Psoas muscle (tissue), 8 donors: ENCODE measurements around the gene YAE1. TPM values are rescaled to one million over a fixed set of nuclear protein-coding genes. Genes with fewer than 3 reads are reported as not detected.
A peak's percentile ranks its signal among the peaks of the same experiment; 100 is the strongest.

Experiments used
- ATAC-seq, 4 donors: fragments of 200-7000 bp; cut with Tn5 transposase; one replicate each; pipeline ENCODE4 v1.9.1; 2020; ENCODE audit warnings: moderate library complexity in 3 of 4, mild to moderate bottlenecking in 2 of 4
- DNase-seq, 2 donors: peaks; one replicate each; pipeline ENCODE4 v3.0.0-alpha.2; 2020
- H3K27ac ChIP-seq: fragments of 200-600 bp; one replicate; pipeline ENCODE4 v1.8.0; 2022
- H3K27me3 ChIP-seq, 3 donors: fragments of 200-600 bp in 1 of 3; one replicate each; pipeline versions ENCODE4 v1.6.1 to v1.8.0; 2013 to 2022; ENCODE audit warnings: low read length in 2 of 3, mild to moderate bottlenecking in 2 of 3, moderate library complexity in 1 of 3; ENCODE audit not compliant: insufficient read depth in 3 of 3
- H3K36me3 ChIP-seq, 2 donors: fragments of 200-600 bp in 1 of 2; one replicate each; pipeline versions ENCODE4 v1.6.1 to v1.8.0; 2013 to 2022; ENCODE audit warnings: low read depth in 1 of 2, mild to moderate bottlenecking in 1 of 2, moderate library complexity in 1 of 2; ENCODE audit not compliant: insufficient read depth in 1 of 2
- H3K4me1 ChIP-seq: fragments of 200-600 bp; one replicate; pipeline ENCODE4 v1.8.0; 2022
- H3K4me3 ChIP-seq: fragments of 200-600 bp; one replicate; pipeline ENCODE4 v1.8.0; 2022; ENCODE audit warnings: mild to moderate bottlenecking
- H3K9me3 ChIP-seq: fragments of 200-600 bp; one replicate; pipeline ENCODE4 v1.8.0; 2022
- WGBS, 3 donors: extraction: QIAGEN DNeasy Blood & Tissue Kit; methylation state at CpG; one replicate each; pipeline versions ENCODE4 v1.1.6 to v1.1.7; 2013; 5-methylcytosine and 5-hydroxymethylcytosine counted together
- intact Hi-C, 2 donors: fragments of 100-400 bp; cut with DNase I; formaldehyde crosslinking; loops; one replicate each; pipeline versions ENCODE4 v1.11.0 to v1.14.2; 2022
- polyA plus RNA-seq, 3 donors: library from polyadenylated mRNA; stranded (reverse); fragments of 200-250 nt; gene quantifications; one replicate each; pipeline ENCODE4 v1.2.3, GENCODE V29; 2013
- total RNA-seq, 4 donors: library from RNA; stranded (reverse); fragmentation: NEBNext Ultra II Directional in 2 of 4; extraction: Animal tissue kit (Norgen Biotek cat#: 25700) in 2 of 4; gene quantifications; one replicate each; pipeline versions ENCODE4 v1.2.1 to v1.2.4, GENCODE V29; 2021 to 2023
- TF ChIP-seq, protein P1 (sequence below): fragments of 200-600 bp; IDR thresholded peaks from one replicate; pipeline ENCODE4 v1.8.0; 2022; ENCODE audit warnings: antibody characterized with exemption
- donor health status: healthy with polysubstance abuse.
- donor health status: DM: no; HTN: no; CAD: no; lungs with moderate emphysema.
- donor health status: Bipolar disorder and iron deficiency.
- donor health status: healthy.
- donor health status: DM: yes; HTN: yes; CAD: no.
- donor health status: DM: no; HTN: no; CAD: no.
- donor health status: DM: no; HTN: no; CAD: no.
- donor health status: DM: yes; HTN: yes; CAD: no.

YAE1 gene
- total and polyA plus RNA-seq, 7 donors = 7.6 to 20.9 (median 15.1) TPM

GRCh38 chr7:39583539-39583938, 17.3 kb downstream of the YAE1 start:
- no peaks in the 10 kb centered on the region for H3K9me3 ChIP-seq
- H3K4me1 ChIP-seq = no peaks in the 10 kb centered on the region
- TF ChIP-seq, protein P1, sequence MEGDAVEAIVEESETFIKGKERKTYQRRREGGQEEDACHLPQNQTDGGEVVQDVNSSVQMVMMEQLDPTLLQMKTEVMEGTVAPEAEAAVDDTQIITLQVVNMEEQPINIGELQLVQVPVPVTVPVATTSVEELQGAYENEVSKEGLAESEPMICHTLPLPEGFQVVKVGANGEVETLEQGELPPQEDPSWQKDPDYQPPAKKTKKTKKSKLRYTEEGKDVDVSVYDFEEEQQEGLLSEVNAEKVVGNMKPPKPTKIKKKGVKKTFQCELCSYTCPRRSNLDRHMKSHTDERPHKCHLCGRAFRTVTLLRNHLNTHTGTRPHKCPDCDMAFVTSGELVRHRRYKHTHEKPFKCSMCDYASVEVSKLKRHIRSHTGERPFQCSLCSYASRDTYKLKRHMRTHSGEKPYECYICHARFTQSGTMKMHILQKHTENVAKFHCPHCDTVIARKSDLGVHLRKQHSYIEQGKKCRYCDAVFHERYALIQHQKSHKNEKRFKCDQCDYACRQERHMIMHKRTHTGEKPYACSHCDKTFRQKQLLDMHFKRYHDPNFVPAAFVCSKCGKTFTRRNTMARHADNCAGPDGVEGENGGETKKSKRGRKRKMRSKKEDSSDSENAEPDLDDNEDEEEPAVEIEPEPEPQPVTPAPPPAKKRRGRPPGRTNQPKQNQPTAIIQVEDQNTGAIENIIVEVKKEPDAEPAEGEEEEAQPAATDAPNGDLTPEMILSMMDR = no peak
- no peak overlapping the region for H3K27ac ChIP-seq
- intact Hi-C loops = loop anchor here in 1 of 2 donors (5.0 kb wide), 1 partner anchor 39 kb away; the partner anchor contains the start of gene RALA
- 74 to 84% (median 82%) methylated on average over 2 of the region's 2 CpGs for WGBS, 3 donors
- ATAC-seq (no peak), DNase-seq (no peak)
- H3K36me3 ChIP-seq = no peaks in the 10 kb centered on the region
- no peaks in the 10 kb centered on the region for H3K27me3 ChIP-seq
- H3K4me3 ChIP-seq = no peak overlapping the region

DNA sequence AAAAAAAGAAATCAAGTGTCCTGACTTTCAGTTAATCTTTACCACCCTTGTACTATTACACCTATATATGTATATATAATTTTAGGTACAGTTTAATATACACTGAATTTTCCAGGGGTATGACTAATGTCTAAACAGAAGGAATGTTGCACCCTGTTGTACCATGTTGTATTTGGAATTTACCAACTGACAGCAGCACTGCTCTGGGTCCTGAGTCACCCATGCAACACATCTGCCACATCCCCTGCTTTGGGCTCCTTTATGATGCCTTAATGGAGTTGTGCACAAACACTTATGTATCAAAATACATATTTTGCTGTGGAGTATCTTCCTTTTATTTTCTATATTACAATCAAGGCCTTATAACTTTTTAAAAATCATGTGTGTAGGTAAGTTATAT, 21.2 kb downstream of the YAE1 start:
- TF ChIP-seq, protein P1 = no peak
- intact Hi-C loops = no loop called here

DNA sequence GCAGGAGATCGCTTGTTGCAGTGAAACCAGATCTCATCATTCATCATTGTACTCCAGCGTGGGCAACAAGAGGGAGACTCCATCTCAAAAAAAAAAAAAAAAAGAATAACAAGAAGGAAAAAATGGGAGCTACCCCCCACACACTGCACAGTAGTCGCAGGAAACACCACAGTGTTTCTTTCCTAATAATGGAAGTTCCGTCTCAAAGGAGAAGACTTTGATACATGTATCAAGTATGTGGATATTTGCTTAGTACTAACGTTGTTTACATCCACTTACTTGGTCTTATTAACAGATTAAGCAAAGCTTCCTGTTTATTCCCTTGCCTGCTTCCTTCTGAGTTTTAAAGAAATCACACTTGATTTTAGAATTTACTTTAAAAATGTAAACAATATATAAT, 22.2 kb downstream of the YAE1 start:
- Histone ChIP-seq H3K4me3 (no peak overlapping the region), H3K9me3 (no peaks in the 10 kb centered on the region), H3K27me3 (no peaks in the 10 kb centered on the region), H3K36me3 (no peaks in the 10 kb centered on the region), H3K27ac (no peak overlapping the region), H3K4me1 (no peaks in the 10 kb centered on the region)
- ATAC-seq (no peak), DNase-seq (no peak)
- WGBS, 3 donors = 64 to 65% (median 65%) methylated on average over 5 of the region's 5 CpGs
- intact Hi-C loops = no loop called here
- TF ChIP-seq, protein P1 = no peak

More for the DNA sequence above, 21.2 kb downstream of the YAE1 start:
- no peaks in the 10 kb centered on the region for H3K27me3 ChIP-seq
- H3K36me3 ChIP-seq = no peaks in the 10 kb centered on the region
- H3K4me3 ChIP-seq = no peak overlapping the region
- DNase-seq (no peak), ATAC-seq (no peak)
- H3K9me3 ChIP-seq = no peaks in the 10 kb centered on the region
- no peaks in the 10 kb centered on the region for H3K4me1 ChIP-seq
- H3K27ac ChIP-seq = no peak overlapping the region

- ATAC-seq = peak in 3 of 4 donors; percentile 28 to 41 (median 40)
- H3K9me3 ChIP-seq = no peaks in the 10 kb centered on the region
- TF ChIP-seq, protein P1 = no peak
- no peaks in the 10 kb centered on the region for H3K36me3 ChIP-seq
- intact Hi-C loops = no loop called here
- no peak overlapping the region for H3K4me3 ChIP-seq
- no peaks in the 10 kb centered on the region for H3K27me3 ChIP-seq
- no peaks in the 10 kb centered on the region for H3K4me1 ChIP-seq
- 35 to 45% (median 44%) methylated on average over 7 of the region's 7 CpGs for WGBS, 3 donors
- DNase-seq = no peak
- no peak overlapping the region for H3K27ac ChIP-seq
Measured at GRCh38 chr7:39589323-39590111, 23.3 kb downstream of the YAE1 start.

- Histone ChIP-seq H3K27ac (no peak overlapping the region), H3K36me3 (no peaks in the 10 kb centered on the region), H3K4me3 (no peak overlapping the region), H3K9me3 (no peaks in the 10 kb centered on the region), H3K4me1 (no peaks in the 10 kb centered on the region), H3K27me3 (no peaks in the 10 kb centered on the region)
- WGBS, 3 donors = 47 to 60% (median 49%) methylated on average over 2 of the region's 2 CpGs
- TF ChIP-seq, protein P1 = no peak
- DNase-seq (no peak), ATAC-seq (no peak)
- intact Hi-C loops = no loop called here
Measured at GRCh38 chr7:39592586-39592985, 26.4 kb downstream of the YAE1 start.
